Measurements from ENCODE around the gene SPTLC2. TPM values are rescaled to one million over a fixed set of nuclear protein-coding genes. Genes with fewer than 3 reads are reported as not detected.
"Not testable (repeated sequence)": the region's sequence is repeated elsewhere in the genome, so short reads cannot be mapped to it uniquely, and the experiment has no call there.

The SPTLC2 gene
- total and polyA plus RNA-seq, 2 donors (not counting 1 experiment from before 2014, with no cell fraction given), result 22.8 to 25.9 TPM

DNA sequence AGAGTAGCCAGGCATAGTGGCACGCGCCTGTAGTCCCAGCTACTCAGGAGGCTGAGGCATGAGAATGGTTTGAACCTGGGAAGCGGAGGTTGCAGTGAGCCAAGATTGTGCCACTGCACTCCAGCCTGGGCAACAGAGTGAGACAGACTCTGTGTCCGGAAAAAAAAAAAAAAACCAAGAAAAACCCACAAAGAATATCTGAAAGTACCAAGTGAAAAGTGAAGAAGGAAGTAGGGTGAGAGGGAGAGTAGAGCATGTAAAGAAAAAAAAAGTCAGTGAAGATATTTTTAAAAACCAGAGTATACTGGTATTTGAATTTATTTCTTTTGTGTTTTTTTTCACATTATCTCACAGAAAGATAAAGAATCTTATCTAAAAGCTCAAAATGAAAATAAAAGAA, 74.5 kb downstream of the SPTLC2 start:
- TF ChIP-seq, protein P1, sequence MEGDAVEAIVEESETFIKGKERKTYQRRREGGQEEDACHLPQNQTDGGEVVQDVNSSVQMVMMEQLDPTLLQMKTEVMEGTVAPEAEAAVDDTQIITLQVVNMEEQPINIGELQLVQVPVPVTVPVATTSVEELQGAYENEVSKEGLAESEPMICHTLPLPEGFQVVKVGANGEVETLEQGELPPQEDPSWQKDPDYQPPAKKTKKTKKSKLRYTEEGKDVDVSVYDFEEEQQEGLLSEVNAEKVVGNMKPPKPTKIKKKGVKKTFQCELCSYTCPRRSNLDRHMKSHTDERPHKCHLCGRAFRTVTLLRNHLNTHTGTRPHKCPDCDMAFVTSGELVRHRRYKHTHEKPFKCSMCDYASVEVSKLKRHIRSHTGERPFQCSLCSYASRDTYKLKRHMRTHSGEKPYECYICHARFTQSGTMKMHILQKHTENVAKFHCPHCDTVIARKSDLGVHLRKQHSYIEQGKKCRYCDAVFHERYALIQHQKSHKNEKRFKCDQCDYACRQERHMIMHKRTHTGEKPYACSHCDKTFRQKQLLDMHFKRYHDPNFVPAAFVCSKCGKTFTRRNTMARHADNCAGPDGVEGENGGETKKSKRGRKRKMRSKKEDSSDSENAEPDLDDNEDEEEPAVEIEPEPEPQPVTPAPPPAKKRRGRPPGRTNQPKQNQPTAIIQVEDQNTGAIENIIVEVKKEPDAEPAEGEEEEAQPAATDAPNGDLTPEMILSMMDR (conservative IDR thresholded peaks at IDR 0.05 in 1 of 2, IDR thresholded peaks at IDR 0.05 in 1 of 2; ENCODE audit: low read depth in 1 of 2, low read length in 2 of 2), result no peak
- TF ChIP-seq EZH2 (IDR thresholded peaks at IDR 0.05; ENCODE audit: low read length, missing control alignments), result no peak
- H3K4me3 ChIP-seq (replicated peaks in 1 of 4; ENCODE audit: control extremely low read depth in 1 of 4, insufficient read depth in 1 of 4, low read depth in 3 of 4, low read length in 4 of 4), result no peak overlapping the region
- H3K36me3 ChIP-seq (ENCODE audit: control insufficient read depth, insufficient read depth, low read length), result no peaks in the 10 kb centered on the region
- no peak for DNase-seq (ENCODE audit: low read depth in 2 of 2)
- H3K27ac ChIP-seq (ENCODE audit: insufficient read depth, low read length), result no peak overlapping the region
- H3K79me2 ChIP-seq (ENCODE audit: control insufficient read depth, insufficient read depth, low read length), result no peaks in the 10 kb centered on the region
- no peaks in the 10 kb centered on the region for H3K27me3 ChIP-seq (ENCODE audit: control insufficient read depth, insufficient read depth, low read length)
- no peak overlapping the region for H2AFZ ChIP-seq (ENCODE audit: low read length)
- no peak overlapping the region for H3K9ac ChIP-seq (ENCODE audit: insufficient read depth, low read length)
- H3K9me3 ChIP-seq (ENCODE audit: control insufficient read depth, insufficient read depth, low read depth, low read length), result no peaks in the 10 kb centered on the region
- H3K4me1 ChIP-seq (ENCODE audit: control insufficient read depth, extremely low read depth, insufficient read depth, low read length), result no peaks in the 10 kb centered on the region
- no peaks in the 10 kb centered on the region for H4K20me1 ChIP-seq (ENCODE audit: control insufficient read depth, extremely low read depth, insufficient read depth, low read length)
- H3K4me2 ChIP-seq (ENCODE audit: extremely low read depth, insufficient read depth, low read length), result no peak overlapping the region

DNA sequence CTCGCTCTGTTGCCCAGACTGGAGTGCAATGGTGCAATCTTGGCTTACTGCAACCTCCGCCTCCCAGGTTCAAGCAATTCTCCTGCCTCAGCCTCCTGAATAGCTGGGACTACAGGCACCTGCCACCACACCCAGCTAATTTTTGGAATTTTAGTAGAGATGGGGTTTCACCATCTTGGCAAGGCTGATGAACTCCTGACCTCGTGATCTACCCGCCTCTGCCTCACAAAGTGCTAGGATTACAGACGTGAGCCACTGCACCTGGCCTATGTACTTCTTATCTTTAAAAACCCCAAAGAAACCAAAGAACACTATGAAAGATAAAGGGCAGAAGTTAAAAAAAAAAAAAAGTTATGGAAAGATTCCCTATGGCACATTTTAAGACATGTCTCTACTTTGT, 79.5 kb downstream of the SPTLC2 start:
- not testable (repeated sequence) for H4K20me1 ChIP-seq (ENCODE audit: control insufficient read depth, extremely low read depth, insufficient read depth, low read length); H3K27me3 ChIP-seq (ENCODE audit: control insufficient read depth, insufficient read depth, low read length); H3K36me3 ChIP-seq (ENCODE audit: control insufficient read depth, insufficient read depth, low read length); H3K4me1 ChIP-seq (ENCODE audit: control insufficient read depth, extremely low read depth, insufficient read depth, low read length); H3K9me3 ChIP-seq (ENCODE audit: control insufficient read depth, insufficient read depth, low read depth, low read length); H3K4me3 ChIP-seq (replicated peaks in 1 of 4; ENCODE audit: control extremely low read depth in 1 of 4, insufficient read depth in 1 of 4, low read depth in 3 of 4, low read length in 4 of 4); H3K4me2 ChIP-seq (ENCODE audit: extremely low read depth, insufficient read depth, low read length); DNase-seq (ENCODE audit: low read depth in 2 of 2); H3K9ac ChIP-seq (ENCODE audit: insufficient read depth, low read length); H3K27ac ChIP-seq (ENCODE audit: insufficient read depth, low read length); H3K79me2 ChIP-seq (ENCODE audit: control insufficient read depth, insufficient read depth, low read length); H2AFZ ChIP-seq (ENCODE audit: low read length)

DNA sequence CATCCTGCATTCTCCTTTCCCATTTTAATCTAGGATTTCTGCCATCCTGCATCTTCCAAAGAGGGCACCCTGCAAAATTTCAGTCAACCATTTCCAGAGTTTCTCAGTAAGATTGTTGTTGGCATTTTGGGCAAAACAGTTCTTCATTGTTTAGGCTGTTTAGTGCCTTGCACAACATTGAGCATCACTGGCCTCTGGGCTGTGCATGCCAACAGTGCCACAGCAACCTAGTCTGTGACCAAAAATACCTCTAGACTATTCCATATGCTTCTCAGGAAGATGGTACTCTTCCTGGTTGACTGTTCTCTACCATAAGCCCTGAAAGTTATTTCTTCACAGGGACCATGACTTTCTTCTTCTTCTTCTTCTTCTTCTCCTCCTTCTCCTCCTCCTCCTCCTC, 85.4 kb downstream of the SPTLC2 start:
- Histone ChIP-seq H4K20me1 (ENCODE audit: control insufficient read depth, extremely low read depth, insufficient read depth, low read length) (no peaks in the 10 kb centered on the region), H3K9me3 (ENCODE audit: control insufficient read depth, insufficient read depth, low read depth, low read length) (no peaks in the 10 kb centered on the region), H3K9ac (ENCODE audit: insufficient read depth, low read length) (no peak overlapping the region), H3K4me2 (ENCODE audit: extremely low read depth, insufficient read depth, low read length) (no peak overlapping the region), H2AFZ (ENCODE audit: low read length) (no peak overlapping the region), H3K36me3 (ENCODE audit: control insufficient read depth, insufficient read depth, low read length) (no peaks in the 10 kb centered on the region), H3K27me3 (ENCODE audit: control insufficient read depth, insufficient read depth, low read length) (no peaks in the 10 kb centered on the region), H3K79me2 (ENCODE audit: control insufficient read depth, insufficient read depth, low read length) (no peaks in the 10 kb centered on the region), H3K27ac (ENCODE audit: insufficient read depth, low read length) (no peak overlapping the region), H3K4me3 (replicated peaks in 1 of 4; ENCODE audit: control extremely low read depth in 1 of 4, insufficient read depth in 1 of 4, low read depth in 3 of 4, low read length in 4 of 4) (no peak overlapping the region), H3K4me1 (ENCODE audit: control insufficient read depth, extremely low read depth, insufficient read depth, low read length) (no peaks in the 10 kb centered on the region)
- DNase-seq (ENCODE audit: low read depth in 2 of 2), result no peak
- no peak for TF ChIP-seq EZH2 (IDR thresholded peaks at IDR 0.05; ENCODE audit: low read length, missing control alignments)
- TF ChIP-seq, protein P1 (conservative IDR thresholded peaks at IDR 0.05 in 1 of 2, IDR thresholded peaks at IDR 0.05 in 1 of 2; ENCODE audit: low read depth in 1 of 2, low read length in 2 of 2), result no peak

Data from fibroblast of lung (primary cell).